GOT3 (cell line): ENCODE measurements around the gene CASP6.

Experiments
- DNase-seq: peaks from one replicate; lab custom pipeline; 2025; ENCODE audit warnings: mixed read lengths; lab: John Stamatoyannopoulos, UW

CASP6 gene

DNA sequence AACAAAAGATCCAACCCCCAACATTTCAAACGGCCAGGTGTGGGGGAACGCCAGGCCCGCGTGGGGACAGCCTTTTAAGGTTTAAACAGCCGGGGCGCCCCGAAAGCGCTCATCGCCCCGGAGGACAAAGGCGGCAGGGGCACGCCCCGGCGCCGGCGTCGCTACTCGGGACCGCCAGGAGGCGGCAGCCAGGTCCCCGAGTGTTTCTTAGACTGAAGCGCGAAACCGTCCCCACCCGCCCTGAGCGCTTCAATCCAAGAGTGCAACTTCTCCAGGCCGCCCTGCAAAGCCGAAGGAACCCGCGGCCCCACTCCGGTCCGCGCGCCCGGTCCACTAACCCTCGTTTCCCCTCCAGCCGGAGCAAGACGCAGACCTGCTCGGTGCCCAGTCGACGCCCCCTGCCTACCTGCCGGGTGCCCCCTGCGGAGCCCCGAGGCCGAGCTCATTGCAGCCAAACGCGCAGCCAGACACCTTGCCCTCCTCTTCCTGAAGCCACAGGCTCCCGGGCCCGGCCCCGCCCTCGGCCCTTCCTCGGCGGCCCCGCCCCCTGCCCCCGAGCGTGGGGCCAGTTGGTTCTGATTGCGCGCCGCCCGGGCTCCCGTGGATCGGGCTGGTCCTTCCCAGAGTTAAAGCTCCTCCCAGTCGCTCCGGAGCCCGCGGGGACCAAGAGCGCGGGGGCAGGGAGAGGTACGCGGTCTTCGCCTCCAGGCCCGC is at the start of gene CASP6:
Gene CASP6 (minus strand): TSS at position 496 of the 714 bp plus-strand sequence. CDS start 50 bp downstream, at position 446.
- DNase-seq, result peak; percentile 38

GRCh38 chr4:109752525-109752924 is 49.3 kb upstream of the CASP6 start:
- DNase-seq, result no peak

DNA sequence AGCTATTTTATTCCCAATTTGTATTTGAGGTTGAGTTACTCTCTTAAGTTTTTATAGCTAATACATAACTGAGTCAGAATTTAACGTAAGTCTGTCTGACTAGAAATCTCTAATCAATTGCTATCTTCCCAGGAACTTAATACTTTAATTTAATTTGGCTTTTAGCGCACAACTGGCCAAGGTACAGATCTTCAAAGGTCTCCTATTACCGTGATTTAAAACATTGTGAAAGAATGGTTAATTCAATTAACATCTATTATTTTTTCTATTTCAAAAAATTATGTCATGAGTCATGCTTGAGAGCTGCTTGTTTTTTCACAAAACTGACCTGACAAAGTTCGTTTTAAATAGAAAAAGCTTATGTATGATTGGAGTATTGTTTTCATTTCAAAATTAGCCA is 48.6 kb upstream of the CASP6 start:
- DNase-seq, result no peak

DNA sequence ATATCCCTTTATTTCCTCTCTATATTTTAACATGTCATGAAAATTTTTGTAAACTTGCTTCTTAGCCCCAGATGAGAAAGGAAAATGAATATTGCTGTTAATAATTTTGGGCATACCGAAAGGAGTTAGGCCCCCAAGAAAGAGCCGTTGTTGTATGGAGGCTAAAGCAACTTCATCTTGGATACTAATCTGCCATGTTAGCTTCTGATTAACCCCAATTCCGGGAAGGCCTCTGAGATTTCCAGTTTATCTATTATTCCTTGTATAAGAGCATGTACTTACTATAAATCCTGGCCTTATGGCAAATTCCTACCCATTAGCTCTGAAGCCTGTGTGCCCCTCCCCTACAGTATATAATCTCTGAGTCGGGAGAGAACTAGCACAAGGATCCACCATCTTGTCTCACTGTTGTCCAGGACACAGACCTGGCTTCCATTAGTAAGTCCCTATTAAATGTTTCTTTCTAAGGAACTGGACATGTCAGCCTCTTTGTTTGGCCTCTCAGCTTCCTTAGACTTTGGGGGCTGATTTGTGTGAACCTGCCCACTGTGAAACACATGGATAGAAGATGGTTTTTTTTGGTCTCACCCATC is 47.5 kb upstream of the CASP6 start:
- no peak for DNase-seq

DNA sequence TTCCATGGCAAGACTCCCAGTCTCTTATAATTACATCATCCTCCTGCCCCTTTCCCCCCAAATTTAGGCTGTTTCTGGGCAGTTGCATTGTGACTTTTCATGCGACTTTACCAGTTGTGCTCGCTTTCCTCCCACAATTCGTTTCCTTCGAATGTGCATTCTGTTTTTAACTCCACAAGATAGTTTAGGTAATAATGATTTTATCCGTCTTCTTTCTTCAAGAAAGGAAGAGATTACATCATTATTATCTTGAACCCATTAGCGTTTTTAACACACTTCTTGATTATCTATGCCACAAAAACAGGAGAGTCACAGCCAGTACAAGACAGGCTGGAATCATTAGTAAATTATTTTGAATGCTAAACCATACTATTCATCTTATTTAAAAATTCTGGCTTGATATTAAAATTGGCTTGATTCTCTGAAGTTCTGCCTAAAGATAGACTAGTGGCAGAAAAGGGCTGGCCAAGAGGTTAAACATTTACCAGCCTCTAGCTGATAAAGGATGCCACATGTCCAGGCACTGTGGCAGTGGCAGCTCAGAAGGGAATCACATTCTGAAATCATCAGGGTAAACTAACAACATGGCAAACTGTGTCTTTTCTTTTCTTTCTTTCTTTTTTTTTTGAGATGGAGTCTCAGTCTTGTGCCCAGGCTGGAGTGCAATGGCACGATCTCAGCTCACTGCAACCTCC is 46.3 kb upstream of the CASP6 start:
- no peak for DNase-seq

- DNase-seq, result no peak
Observed at GRCh38 chr4:109748114-109748513, 44.9 kb upstream of the CASP6 start.

GRCh38 chr4:109746728-109747127 is 43.5 kb upstream of the CASP6 start:
- no peak for DNase-seq

DNA sequence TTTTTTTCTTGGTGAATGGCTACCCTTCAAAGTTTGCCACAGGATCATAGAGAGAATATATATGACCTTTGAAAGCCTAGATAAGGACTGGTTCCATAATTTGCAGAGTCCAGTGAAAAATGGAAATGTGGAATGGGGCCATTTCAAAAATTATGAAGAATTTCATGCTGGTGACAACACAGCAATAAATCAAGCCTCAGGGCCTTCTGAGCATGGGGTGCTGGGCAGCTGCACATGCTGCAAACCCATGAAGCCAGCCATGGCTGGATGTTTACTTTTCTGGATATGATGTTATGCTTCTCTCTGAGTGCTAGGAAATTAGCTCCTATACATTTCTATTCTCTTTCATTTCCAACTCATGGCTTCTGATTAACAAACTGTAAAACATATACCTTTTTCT is 42.6 kb upstream of the CASP6 start:
- no peak for DNase-seq

DNA sequence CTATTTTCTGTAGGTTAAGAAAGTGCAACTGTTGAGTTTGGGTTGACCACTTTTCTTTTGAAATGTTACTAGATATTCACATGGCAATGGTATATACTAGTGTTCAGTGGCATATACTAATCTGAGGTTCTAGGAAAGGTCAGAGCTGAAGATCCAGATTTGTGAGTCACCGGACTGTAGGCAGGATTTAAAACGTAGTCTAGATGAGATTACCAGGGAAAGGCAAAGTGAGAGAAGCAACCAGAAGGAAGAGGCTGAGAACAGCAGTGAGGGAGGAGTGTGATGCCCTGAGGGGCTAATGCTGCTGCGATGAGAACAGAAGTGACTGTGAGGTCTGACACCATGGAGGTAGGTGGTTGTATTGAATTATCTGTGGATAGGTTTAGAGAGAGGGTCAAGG is 36.3 kb upstream of the CASP6 start:
- no peak for DNase-seq

GRCh38 chr4:109738104-109738872 is 35.0 kb upstream of the CASP6 start:
- DNase-seq, result no peak

- no peak for DNase-seq
Observed at GRCh38 chr4:109735566-109736365, 32.5 kb upstream of the CASP6 start.

DNA sequence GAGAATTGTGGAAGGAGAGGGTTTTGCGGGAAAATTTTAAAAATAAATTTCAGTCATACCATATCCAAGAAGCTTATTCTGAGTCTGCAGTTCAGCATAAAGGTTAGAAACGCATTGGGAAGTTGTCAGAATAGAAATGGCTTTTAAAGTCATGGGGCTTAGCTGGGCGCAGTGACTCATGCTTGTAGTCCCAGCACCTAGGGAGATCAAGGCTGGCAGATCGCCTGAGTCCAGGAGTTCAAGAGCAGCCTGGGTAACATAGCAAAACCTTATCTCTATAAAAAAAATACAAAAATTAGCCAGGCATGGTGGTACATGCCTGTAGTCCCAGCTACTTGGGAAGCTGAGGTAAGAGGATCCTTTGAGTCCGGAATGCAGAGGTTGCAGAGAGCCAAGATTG is 30.5 kb upstream of the CASP6 start:
- no peak for DNase-seq

GRCh38 chr4:109730619-109731545 is 27.6 kb upstream of the CASP6 start:
- no peak for DNase-seq

DNA sequence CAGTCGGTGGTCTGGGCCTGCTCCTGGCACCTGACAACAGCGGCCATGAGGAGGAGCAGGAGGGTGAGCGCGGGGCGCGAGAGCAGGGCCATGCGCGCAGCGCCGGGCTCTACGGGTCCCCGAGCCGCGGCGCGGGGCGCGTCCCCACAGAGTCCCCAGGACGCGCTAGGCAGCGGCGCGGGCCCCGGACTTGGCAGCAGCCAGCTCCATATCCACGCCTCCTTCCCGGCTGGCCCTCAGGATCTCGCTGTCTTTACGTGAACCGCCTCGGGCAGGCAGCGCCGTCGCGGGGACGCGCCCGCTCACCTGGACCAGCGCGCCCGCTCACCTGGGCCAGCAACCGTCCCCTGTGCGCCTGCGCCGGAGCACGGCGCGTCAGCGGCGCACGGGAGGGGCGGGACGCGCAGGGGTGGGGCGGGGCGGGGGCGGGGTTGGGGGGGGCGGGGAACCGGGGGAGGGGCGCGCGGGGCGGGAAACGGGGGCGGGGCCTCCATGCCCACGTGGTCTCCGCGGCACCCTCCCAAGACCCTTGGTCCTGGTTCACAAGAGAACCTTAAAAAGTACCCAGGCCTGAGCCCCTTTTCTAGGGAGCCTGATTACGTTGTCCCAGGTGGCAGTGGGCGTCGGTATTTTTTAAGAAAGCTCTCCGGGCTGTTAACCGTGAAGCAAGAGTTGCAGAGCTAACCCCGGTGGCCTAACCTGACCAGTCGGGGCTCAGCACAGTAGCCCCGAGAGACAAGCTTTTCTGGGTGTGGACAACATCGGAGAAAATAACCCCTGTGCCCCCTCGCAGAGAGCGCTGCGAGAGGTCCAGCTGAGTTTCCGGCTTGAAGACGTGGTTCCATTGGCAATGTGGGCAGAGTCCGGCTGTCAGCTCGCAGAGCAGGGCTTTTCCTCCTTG is 26.7 kb upstream of the CASP6 start, which contains the start of gene PLA2G12A:
Gene PLA2G12A (minus strand): TSS at position 353 of the 901 bp plus-strand sequence. CDS start 261 bp downstream, at position 92.
- DNase-seq, result peak; percentile 40

DNA sequence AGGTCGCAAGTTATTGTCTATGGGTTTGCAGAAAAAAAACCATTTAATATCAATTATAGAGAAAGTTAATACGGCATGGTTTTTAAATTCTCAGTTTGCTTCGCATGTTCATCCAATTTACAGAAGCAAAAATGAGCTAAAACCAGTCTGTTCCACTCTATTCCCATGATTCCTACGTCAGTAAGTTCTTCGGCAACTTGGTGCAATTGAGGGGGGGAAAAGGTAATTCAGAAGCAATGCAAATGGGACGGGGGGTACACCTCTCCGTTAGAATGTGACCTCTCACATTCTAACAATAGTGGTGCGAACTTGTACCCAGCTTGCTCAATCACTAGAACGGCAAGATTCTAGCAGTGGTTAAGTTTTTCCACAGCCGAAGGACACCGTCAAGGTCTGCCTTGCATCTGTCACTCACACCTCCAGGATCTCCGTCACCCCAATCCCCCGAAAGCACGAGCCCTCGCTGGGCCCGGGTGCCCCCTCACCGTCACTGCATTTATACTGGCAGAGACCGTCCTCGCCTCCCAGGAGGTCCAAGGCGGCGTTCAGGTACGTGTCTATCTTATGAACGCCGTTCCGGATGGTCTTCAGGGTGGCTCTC is 26.0 kb upstream of the CASP6 start:
- DNase-seq, result no peak

GRCh38 chr4:109728385-109728784 is 25.1 kb upstream of the CASP6 start:
- no peak for DNase-seq

GRCh38 chr4:109723110-109723509 is 19.9 kb upstream of the CASP6 start:
- no peak for DNase-seq

GRCh38 chr4:109722357-109722756 is 19.1 kb upstream of the CASP6 start:
- no peak for DNase-seq

- DNase-seq, result no peak
Observed at GRCh38 chr4:109721033-109721432, 17.8 kb upstream of the CASP6 start.
